ENCODE results near the gene TESK1.
"Not testable (repeated sequence)": the region's sequence is repeated elsewhere in the genome, so short reads cannot be mapped to it uniquely, and the experiment has no call there.

The TESK1 gene

DNA sequence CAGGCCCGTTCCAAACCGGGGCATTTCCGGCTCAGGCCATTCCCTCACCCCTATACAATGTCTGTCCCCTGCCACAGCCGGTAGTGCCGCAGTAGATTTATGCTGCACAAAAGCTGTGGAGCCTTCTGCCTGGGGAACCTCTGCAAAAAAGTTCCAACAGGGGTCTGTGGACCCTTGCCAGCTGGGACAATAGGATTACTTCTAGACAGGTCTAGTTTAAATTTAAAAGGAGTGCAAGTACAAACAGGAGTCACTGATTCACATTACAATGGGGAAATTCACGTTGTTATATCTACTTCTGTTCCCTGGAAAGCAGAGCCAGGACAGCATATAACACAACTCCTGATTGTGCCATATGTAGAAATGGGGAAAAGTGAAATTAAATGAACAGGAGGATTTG, 21.5 kb upstream of the TESK1 start:
- DNase-seq (ENCODE audit: low spot score), result not testable (repeated sequence)

DNA sequence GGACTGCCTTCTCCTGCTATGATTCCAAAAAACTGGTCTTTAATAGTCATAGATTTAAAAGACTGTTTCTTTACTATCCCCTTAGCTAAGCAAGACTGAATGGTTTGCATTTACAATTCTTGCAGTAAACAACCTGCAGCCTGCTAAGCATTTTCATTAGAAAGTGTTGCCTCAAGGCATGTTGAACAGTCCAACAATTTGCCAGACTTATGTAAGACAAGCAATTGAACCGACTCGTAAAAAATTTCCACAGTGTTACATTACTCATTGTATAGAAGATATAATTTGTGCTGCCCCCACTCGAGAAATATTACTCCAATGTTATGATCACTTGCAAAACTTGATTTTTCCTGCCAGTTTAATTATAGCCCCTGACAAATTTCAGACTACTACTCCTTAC, 20.4 kb upstream of the TESK1 start:
- not testable (repeated sequence) for DNase-seq (ENCODE audit: low spot score)

DNA sequence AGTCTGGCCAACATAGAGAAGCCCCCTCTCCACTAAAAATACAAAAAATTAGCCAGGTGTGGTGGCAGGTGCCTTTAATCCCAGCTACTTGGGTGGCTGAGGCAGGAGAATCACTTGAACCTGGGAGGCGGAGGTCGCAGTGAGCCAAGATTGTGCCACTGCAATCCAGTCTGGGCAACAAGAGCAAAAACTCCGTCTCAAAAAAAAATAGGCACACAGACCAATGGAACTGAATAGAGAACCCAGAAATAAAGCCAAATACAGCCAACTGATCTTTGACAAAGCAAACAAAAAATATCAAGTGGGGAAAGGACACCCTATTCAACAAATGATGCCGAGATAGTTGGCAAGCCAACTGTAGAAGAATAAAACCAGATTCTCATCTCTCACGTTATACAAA, 16.6 kb upstream of the TESK1 start:
- not testable (repeated sequence) for DNase-seq (ENCODE audit: low spot score)

DNA sequence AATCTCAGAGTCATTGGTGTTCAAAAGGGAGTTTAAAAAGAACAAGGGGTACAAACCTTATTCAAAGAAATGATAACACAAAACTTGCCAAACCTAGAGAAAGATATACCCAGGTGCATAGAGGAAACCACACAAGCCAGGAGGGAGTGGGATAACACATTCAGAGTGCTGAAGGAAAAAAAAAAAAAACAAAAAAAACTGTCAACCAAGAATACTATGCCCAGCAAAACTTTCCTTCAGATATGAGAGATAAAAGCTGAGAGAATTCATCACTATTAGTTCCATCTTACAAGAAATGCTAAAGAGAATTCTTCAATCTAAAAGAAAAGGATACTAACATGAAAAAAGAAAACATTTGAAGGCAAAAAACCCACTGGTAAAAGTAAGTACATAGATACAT, 11.5 kb upstream of the TESK1 start:
- DNase-seq (ENCODE audit: low spot score), result no peak

DNA sequence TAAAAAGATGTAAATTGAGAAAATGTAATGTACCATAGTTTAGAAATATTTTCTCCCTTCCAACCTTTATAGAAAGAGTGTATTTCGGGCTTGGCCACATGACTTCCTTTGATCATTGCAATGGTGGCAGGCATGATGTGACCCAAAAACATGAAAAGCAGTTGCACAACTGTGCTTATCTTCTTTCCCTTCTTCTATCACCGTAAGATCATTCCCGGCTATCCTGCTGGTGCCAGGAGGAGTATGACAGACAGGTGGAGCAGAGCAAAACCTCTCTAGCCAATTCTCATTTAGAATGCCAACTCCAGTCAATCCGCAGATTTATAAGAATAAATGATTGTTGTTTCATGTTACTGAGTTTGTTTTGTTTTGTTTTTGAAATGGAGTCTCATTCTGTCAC, 10.6 kb upstream of the TESK1 start:
- no peak for DNase-seq (ENCODE audit: low spot score)

DNA sequence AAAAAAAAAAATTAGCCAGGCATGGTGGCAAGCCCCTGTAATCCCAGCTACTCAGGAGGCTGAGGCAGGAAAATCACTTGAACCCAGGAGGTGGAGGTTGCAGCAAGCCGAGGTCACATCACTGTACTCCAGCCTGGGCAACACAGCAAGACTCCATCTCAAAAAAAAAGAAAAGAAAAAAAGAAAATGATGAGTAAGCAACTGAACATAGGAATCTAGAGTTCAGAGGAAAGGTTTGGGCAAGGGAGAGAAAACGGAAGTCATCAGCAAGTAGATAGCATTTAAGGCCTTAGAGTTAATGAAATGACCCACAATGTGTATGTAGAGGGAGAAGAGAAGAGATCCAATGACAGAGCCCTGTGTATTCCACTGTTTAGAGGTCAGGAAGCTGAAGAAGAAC, 8.2 kb upstream of the TESK1 start:
- DNase-seq (ENCODE audit: low spot score), result not testable (repeated sequence)

DNA sequence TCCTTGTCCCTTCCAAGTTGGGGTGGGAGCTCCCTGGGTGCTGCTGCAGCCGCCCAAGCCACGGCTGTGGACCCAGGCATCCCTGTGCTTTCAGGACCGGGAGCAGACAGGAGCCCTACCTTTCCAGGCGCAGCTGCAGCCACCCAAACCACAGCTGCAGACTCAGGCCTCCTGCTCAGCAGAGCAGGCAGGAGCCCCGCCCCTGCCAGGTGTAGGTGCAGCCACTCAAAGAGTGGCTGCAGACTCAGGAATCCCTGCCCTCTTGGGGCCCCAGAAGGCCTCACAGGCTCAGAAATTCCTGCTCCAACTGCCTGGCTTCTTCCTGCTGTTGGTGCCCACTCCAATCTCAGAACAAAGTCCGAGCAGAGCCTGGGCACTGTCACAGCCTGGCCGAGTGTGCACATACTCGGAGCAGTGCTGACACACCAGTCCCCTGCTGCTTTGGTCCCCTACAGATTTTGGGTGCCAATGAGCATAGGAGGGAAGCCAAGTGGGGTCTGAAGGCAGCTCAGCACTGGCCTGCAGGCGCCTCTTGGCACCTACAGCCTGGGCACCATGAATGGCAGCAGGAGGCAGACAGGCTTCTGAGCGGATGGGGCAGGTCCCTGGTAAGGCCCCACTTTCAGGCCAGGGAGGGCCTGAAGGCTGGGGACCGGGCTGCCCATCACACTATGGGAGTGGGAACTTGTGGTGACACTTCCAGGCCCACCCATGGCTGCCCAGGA, 6.0 kb upstream of the TESK1 start:
- DNase-seq (ENCODE audit: low spot score), result no peak

DNA sequence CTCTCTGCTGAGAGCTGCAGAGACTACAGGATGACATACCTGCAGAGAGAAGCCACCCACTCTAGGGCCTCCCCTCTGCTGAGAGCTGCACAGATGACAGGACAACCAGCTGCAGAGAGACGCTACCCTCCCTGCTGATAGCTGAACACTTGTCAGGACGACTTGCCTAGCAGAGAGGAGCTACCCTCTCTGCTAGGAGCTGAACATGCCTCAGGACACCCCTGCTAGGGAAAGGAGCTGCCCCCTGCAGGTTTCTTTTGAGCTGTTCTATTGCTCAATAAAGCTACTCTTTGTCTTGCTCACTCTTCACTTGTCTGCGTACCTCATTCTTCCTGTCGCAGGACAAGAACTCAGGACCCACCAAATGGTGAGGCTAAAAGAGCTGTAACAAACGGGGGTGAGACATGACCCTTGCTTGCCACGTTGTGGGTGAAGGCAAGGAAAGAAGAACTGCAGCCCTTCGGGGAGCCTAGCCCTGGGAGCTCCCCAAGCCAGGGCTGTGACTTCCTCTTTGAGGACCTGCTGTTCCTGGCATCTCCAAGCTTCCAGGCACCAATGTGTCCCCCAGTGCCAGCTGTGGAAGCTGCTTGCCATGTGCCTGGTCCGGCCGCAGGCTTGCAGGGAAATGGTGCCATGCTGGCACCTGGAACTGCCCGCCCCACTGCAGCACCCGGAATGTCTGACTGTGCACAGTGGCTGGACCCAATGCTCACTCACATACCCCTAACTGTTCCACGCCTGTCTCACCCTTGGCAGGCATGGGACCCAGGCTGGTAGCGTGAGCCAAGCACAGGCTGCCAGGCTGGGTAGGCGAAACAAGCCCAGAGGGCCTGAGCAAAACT, 5.1 kb upstream of the TESK1 start:
- DNase-seq (ENCODE audit: low spot score), result no peak

DNA sequence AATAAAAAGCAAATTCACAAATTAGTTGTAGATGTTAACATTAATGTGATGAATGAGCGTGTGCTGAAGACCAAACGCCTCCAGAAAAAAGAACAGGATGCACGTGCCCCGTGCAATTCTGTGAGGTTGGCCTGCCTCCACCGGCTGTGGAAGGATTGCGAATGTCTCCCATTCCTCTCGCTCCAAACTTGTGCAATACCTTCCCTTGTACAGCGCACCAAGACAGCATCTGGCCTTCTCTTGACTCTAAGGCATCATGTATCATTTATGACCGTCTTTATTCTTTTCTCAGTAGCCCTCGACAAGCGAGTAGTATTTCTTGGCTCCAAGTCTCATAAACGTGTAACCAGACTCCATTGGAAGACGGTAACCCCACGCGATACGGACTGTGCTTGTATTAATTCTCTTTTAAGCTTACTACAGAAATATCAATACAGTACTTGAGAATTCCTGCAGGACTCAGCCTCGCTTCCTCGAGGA, 1.5 kb upstream of the TESK1 start:
- DNase-seq (ENCODE audit: low spot score), result no peak

DNA sequence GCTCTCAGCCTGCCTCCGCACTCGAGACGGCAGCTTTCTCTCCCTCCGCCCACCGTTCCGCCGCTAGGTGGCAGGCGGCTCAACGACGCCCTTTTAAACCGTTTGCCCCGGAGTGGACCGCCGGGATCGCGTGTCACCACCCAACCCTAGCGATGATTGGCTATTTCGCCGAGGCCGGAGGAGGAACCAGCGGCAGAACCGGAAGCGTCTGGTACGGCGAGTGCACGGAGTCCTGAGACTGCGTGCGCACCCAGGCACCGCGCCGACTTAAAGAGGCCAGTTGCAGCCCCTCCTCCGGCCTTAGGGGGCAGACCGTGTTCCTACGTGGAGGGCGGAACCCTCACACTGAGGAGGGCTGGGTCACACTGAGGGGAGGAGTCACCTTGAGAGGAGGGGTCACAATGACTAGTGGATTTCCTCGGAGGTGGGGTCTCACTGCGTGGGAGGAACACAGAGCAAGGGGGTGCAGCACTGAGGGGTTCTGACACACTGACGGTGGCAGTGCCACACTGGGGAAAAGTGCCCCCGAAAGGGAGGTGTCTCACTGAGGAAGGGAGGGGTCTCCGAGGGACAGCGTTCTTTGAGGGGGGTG, 980 bp upstream of the TESK1 start:
- DNase-seq (ENCODE audit: low spot score), result peak; percentile 100

DNA sequence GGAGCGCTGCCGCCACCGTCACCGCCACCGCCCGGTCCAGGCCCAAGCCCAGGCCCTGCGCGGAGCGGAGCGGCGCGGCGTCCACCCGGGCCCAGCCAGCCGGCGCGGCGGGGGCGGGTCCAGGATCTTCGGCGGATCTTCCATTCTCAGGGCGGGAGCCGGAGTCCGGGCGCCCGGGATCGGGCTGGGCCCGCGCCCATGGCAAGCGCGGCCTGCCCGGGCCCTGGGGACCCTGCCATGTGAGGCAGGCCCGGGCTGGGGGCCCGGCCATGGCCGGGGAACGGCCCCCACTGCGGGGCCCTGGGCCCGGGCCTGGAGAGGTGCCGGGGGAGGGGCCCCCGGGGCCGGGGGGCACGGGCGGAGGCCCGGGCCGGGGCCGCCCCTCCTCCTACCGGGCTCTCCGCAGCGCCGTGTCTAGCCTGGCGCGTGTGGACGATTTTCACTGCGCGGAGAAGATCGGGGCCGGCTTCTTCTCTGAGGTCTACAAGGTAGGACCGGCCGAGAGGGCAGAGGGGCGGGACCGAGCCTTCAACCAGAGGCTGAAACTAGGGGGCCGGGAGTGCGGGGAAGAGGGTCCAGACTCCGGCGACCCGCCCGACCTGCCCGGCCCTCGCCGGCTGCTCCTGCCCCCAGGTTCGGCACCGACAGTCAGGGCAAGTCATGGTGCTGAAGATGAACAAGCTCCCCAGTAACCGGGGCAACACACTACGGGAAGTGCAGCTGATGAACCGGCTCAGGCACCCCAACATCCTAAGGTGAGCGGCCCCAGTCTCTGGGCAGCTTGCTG, 482 bp downstream of the TESK1 start:
- no peak for DNase-seq (ENCODE audit: low spot score)

DNA sequence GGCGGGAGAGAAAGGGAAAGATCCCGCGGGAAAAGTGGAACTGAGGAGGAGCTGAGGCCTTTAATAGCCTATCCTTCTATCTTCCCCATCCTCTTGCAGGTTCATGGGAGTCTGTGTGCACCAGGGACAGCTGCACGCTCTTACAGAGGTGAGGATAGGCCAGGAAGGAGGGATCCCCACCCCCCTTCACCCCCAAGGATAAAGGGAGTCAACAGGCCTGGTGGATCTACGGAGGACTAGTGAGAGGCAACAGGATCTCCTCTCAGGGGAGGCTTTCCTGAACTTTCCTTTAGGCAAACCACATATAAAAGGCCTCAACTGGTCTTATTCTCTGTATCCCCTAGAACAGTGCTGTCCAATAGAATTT, 1.1 kb downstream of the TESK1 start:
- no peak for DNase-seq (ENCODE audit: low spot score)

DNA sequence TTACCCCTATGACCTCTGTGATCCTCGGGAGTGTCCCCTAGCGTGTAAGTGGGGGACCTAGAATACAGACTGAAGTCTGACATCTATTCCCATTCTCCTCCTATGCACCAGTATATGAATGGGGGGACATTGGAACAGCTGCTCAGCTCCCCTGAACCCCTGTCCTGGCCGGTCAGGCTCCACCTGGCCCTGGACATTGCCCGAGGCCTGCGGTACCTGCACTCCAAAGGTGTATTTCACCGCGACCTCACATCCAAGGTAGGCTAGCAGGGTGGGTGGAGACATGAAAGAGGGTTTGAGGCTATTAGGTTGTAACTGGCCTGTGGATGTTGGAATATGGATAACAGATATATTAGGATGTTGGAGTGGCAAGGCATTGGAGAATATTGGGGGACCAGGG, 1.7 kb downstream of the TESK1 start:
- DNase-seq (ENCODE audit: low spot score), result no peak

DNA sequence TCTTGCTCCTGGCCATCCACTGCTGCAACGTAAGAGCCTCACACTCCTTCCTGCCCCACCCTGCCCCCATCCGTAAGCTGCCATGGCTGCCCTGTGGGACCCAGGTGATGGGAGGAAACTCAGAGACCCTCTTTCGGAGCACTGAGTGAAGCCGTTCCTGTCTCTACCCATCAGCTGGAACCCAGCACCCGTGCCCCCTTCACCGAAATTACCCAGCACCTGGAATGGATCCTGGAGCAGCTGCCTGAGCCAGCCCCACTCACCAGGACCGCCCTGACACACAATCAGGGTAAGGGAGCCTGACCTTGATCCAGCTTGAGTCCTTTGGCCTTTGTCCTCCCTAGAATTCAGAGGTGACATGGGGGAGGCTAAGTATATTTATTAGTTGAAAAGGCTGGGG, 3.2 kb downstream of the TESK1 start:
- DNase-seq (ENCODE audit: low spot score), result no peak

DNA sequence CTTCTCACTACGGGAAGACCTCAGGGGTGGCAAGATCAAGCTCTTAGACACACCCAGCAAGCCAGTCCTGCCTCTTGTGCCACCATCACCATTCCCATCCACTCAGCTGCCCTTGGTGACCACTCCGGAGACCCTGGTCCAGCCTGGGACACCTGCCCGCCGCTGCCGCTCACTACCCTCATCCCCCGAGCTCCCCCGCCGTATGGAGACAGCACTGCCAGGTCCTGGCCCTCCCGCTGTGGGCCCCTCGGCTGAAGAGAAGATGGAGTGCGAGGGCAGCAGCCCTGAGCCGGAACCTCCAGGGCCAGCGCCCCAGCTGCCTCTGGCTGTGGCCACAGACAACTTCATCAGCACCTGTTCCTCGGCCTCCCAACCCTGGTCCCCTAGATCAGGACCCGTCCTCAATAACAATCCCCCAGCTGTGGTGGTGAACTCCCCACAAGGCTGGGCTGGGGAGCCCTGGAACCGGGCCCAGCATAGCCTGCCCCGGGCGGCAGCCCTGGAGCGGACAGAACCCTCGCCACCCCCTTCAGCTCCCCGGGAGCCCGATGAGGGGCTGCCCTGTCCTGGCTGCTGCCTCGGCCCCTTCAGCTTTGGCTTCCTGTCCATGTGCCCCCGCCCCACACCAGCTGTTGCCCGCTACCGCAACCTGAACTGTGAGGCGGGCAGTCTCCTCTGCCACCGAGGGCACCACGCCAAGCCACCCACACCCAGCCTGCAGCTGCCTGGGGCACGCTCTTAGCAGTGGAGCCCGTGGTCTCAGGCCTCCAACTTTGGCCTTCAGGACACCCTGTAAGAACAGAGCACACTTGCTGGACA, 4.1 kb downstream of the TESK1 start:
- DNase-seq (ENCODE audit: low spot score), result peak; percentile 78

DNA sequence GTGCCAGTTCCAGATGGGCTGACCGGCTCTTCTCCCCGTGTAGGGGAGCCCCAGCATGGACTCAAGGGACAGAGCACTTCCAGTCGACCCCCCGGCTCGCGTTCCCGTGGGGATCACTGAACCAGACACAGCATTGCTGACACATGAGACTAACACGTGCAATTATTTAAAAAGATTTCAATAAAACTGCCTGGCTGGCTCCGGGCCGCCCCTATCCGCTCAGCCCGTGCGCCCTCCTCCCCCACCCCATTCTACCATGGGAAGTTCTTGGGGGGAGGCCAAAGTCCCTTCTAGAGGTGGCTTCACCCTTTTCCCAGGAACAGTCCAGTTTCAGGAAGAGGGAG, 4.7 kb downstream of the TESK1 start:
- no peak for DNase-seq (ENCODE audit: low spot score)

DNA sequence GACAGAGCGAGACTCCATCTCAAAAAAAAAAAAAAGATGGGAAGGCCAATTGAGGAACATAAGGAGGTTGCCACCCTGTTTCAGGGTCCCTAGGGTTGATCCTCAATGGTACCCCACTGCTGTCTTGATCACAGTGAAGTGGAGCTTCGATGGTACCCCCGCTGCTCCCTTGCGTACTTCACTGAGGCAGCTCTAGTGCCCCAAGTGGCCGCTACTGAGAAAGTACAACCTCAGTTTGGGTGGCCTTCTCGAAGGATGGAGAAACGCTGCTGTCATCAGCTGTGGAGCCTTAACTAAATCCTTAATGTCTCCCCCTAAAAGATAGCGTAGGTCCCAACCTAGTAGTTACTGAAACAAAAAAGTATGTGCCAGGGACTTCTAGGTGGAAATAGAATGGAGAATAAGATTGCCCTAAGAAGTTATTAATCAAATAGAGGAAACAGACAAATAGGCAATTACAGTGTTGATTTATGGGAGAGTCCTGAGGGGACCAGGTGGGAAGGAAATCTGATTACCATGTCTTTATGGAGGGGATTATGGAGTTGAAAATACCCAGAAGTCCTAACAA, 6.3 kb downstream of the TESK1 start:
- DNase-seq (ENCODE audit: low spot score), result no peak

DNA sequence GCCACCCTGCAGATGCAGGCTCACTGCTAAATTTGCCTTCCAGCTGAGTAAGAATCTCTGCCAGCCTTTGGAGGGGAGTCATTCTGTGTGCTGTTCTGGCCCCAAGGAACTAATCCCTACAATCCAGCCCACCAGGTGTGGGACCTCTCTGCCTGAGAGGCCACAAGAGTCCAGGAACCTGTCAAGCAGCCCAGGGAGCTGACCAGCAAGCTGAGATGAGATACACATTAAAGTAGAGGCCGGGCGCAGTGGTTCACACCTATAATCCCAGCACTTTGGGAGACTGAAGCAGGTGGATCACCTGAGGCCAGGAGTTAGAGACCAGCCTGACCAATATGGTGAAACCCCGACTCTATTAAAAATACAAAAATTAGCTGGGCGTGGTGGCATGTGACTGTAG, 7.0 kb downstream of the TESK1 start:
- DNase-seq (ENCODE audit: low spot score), result not testable (repeated sequence)

DNA sequence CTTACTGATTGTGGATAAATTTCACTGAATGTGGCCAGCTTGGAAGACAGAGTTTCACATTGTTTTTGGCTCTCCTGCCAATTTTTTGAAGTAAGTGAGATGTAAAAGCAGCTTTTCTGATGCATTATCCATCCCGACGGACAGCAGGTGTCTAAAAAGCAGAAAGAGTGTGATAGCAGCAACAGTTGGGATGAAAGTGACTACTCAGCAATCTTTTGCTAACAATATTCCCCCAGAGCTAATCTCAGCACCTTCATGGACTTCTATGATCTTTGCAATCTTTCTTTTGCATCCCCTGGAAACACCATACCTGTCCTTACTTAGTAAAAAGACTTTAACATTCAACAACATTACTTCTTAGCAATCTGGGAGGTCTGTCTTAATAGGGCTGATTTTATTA, 7.8 kb downstream of the TESK1 start:
- no peak for DNase-seq (ENCODE audit: low spot score)

DNA sequence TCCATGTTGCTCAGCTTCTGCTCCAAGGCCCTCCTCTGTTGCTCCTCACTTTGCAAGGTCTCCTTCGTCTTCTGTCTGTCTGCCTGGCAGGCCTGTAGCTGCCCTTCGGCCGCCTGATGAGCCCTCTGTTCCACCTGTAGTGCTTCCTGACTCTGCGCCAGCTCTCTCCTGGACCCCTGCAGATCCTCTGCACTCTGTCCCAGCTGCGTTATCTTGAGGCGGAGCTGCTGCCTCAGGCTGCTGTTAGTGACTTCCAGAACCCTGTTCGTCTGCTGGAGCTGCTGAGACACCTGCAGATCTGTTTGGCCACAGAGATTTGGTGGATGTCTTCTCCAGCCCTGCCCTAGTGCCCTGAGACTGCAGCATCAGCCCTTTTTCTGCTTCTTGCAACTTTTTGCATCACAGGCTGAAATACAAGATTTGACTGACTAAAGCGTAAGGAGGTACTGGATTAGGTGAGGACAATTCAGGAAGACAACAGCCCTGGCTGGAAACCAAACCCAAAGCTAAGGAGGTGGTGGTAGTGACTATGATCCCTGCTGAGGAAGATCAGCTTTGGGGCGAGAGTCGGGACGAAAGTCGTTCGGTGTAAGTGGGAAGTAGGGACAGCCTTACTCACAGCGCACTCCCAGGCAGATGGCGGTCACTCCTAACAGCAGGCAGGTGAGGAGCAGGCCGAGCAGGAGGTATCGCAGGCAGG, 11.1 kb downstream of the TESK1 start:
- no peak for DNase-seq (ENCODE audit: low spot score)
